PFSK-1 (cell line): ENCODE measurements around the gene ADAMTS13.

Experiments used
- POLR2AphosphoS5 ChIP-seq: IDR thresholded peaks from 2 replicates; pipeline ENCODE4 v1.6.1; 2012; ENCODE audit warnings: low read depth, mild to moderate bottlenecking, control low read depth, low read length, moderate library complexity
- TAF1 ChIP-seq: IDR thresholded peaks from 2 replicates; pipeline ENCODE4 v1.6.1; 2012; ENCODE audit warnings: low read length, control low read depth, borderline replicate concordance; ENCODE audit not compliant: insufficient read depth

- TF ChIP-seq POLR2AphosphoS5 (no peak), TAF1 (no peak)
Observed at GRCh38 chr9:133493845-133494540, 71.8 kb downstream of the ADAMTS13 start.
